OCI-LY7 (cell line): ENCODE data around the gene VWA8.

Source experiments
- CTCF ChIP-seq: fragments of 200-600 bp; sonication (generic); conservative IDR thresholded peaks from 2 replicates; pipeline ENCODE4 v1.5.1; 2014; ENCODE audit warnings: mild to moderate bottlenecking, antibody characterized with exemption, low read length, moderate library complexity, mixed read lengths
- EZH2phosphoT487 ChIP-seq: fragments of 200-600 bp; sonication (generic); IDR thresholded peaks from 2 replicates; pipeline ENCODE4 v1.6.1; 2018; ENCODE audit warnings: low read depth, borderline replicate concordance, mild to moderate bottlenecking, mixed run types, antibody characterized with exemption, low read length, moderate library complexity, mixed read lengths

- TF ChIP-seq EZH2phosphoT487 (no peak), CTCF (no peak)
Observed at GRCh38 chr13:41900918-41901317, 60.0 kb downstream of the VWA8 start.
